Measurements from ENCODE around the gene PRAME. TPM values are rescaled to one million over a fixed set of nuclear protein-coding genes. Genes with fewer than 3 reads are reported as not detected.

The PRAME gene
- total and polyA plus RNA-seq, 2 experiments from 2014 or later = not detected

DNA sequence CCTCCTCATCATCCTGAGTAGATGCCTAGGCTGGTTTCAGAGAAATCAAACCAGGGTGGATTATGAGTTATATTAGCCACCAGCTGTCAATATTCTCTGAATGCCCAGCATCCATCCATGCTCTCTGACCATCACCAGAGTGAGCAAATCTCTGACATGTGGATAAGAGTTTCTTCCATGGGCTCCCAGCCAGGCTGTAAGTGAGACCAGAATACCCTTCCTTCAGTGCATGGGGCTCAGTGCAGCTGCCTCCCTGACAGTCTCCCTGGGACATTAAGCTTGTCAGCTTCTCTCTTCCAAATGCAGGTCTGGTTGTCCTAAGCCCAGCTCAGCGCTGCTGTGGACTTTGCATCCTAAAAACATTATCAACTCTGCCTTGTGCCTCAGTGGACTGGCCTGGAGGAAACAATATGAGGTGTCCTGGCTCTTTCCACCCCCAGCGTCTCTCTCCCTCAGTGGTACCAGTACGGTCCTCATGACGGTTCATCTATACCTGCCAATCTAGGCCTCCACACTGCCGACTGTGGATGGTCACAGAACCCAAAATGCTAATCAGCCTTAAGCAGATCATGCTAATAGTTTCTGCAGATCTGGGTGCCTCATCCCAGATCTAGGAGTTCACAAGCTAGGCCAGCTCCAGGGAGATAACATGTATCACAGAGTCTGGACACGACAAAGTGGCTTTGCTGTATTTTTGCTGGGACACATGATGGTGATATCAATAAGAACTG is 41.6 kb upstream of the PRAME start:
- Histone ChIP-seq H3K4me1 (ENCODE audit: low read depth) (no peaks in the 10 kb centered on the region), H3K4me3 (no peak overlapping the region), H3K27me3 (no peaks in the 10 kb centered on the region), H3K36me3 (no peaks in the 10 kb centered on the region), H3K27ac (no peak overlapping the region), H3K9me3 (ENCODE audit: low read depth) (peaks cover 3% of the 10 kb centered on the region)
- DNase-seq (ENCODE audit: low read depth in 1 of 2, low spot score in 1 of 2) = no peak
- TF ChIP-seq, protein P1, sequence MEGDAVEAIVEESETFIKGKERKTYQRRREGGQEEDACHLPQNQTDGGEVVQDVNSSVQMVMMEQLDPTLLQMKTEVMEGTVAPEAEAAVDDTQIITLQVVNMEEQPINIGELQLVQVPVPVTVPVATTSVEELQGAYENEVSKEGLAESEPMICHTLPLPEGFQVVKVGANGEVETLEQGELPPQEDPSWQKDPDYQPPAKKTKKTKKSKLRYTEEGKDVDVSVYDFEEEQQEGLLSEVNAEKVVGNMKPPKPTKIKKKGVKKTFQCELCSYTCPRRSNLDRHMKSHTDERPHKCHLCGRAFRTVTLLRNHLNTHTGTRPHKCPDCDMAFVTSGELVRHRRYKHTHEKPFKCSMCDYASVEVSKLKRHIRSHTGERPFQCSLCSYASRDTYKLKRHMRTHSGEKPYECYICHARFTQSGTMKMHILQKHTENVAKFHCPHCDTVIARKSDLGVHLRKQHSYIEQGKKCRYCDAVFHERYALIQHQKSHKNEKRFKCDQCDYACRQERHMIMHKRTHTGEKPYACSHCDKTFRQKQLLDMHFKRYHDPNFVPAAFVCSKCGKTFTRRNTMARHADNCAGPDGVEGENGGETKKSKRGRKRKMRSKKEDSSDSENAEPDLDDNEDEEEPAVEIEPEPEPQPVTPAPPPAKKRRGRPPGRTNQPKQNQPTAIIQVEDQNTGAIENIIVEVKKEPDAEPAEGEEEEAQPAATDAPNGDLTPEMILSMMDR (IDR thresholded peaks at IDR 0.05; ENCODE audit: low read depth, low read length) = no peak

DNA sequence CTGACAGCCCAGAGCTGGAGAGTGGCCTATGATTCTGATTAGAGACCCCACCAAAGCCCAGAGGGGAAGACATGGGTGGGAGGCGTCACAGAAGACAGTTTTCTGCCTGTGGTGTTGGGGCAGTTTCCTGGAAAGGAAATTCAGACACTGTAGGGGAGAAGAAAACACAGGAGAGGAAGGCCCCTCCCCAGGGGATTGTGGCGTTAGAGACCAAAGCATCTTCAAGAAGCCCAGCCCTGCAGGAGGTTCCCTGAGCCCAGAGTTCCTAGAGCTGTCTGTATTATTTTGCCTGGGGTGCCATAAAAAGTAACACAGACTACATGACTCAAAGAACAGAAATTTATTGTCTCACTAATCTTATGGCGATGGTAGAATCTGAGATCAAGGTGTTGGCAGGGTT is 40.2 kb upstream of the PRAME start:
- Histone ChIP-seq H3K9me3 (ENCODE audit: low read depth) (peaks cover 3% of the 10 kb centered on the region), H3K27ac (no peak overlapping the region)
- DNase-seq (ENCODE audit: low read depth in 1 of 2, low spot score in 1 of 2) = no peak

DNA sequence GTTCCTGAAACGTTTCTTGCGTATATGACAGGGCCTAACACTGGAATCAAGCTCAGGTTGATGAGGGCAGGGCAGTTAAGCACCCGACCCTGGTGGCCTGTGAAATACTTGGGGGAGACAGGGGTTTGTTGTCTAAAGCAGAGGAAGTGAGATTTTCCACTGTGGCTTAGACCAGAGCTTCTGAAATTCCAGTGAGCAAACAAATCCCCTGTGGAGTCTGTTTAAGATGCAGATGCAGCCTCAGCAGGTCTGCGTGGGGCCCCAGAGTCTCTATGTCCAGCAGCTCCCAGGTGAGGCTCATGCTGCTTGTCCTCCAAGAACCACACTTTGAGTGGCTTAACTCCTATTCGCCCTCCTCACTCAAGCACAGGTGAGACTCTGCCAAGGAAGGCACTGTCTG is 39.1 kb upstream of the PRAME start:
- H3K4me3 ChIP-seq = no peak overlapping the region
- TF ChIP-seq, protein P1 (IDR thresholded peaks at IDR 0.05; ENCODE audit: low read depth, low read length) = no peak
- no peaks in the 10 kb centered on the region for H3K36me3 ChIP-seq
- no peak for DNase-seq (ENCODE audit: low read depth in 1 of 2, low spot score in 1 of 2)
- H3K9me3 ChIP-seq (ENCODE audit: low read depth) = peaks cover 3% of the 10 kb centered on the region
- no peaks in the 10 kb centered on the region for H3K4me1 ChIP-seq (ENCODE audit: low read depth)
- no peak overlapping the region for H3K27ac ChIP-seq
- no peaks in the 10 kb centered on the region for H3K27me3 ChIP-seq

More for the DNA sequence above, 40.2 kb upstream of the PRAME start:
- Histone ChIP-seq H3K4me1 (ENCODE audit: low read depth) (no peaks in the 10 kb centered on the region), H3K27me3 (no peaks in the 10 kb centered on the region), H3K36me3 (no peaks in the 10 kb centered on the region), H3K4me3 (no peak overlapping the region)
- TF ChIP-seq, protein P1 (IDR thresholded peaks at IDR 0.05; ENCODE audit: low read depth, low read length) = no peak

DNA sequence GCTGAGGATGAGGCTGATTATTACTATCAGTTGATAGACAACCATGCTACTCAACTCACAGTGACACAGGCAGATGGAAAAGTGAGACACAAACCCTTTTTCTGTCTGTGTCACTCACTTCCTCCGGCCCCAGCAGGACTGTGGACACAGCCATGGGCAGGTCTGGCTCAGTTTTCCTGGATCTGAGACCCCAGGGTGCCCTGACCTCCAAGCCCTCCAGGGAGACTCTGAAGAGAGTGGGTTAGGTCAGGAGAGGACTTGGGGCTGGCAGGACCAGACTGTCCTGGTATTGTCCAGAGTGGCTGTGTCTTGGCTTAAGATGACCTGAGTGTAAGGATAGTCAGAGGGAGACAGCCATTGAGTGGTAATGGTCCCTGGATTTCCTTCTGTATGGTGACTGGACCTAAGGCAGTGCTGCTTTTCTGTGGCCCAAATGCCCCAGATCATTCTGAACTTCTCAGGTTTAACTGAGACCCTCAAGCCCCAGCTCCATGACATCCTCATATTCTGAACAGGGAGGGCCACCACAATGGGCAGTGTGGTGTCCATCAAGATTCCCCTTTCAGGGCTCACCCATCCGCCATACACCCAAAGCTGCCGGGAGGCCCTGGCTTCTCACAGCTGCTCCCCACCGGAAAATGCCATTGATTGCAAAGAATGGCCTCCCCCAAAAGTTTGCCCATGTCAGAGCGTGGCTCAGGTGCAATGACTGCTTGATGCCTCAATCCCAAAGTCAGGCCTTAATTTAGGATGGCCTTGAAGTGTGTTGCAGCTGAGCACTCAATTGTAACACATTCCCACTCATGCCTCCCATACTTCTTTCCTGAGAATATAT is 36.2 kb upstream of the PRAME start:
- no peak for DNase-seq (ENCODE audit: low read depth in 1 of 2, low spot score in 1 of 2)
- Histone ChIP-seq H3K36me3 (no peaks in the 10 kb centered on the region), H3K4me1 (ENCODE audit: low read depth) (no peaks in the 10 kb centered on the region), H3K27ac (no peak overlapping the region), H3K27me3 (no peaks in the 10 kb centered on the region), H3K9me3 (ENCODE audit: low read depth) (no peaks in the 10 kb centered on the region), H3K4me3 (no peak overlapping the region)
- TF ChIP-seq, protein P1 (IDR thresholded peaks at IDR 0.05; ENCODE audit: low read depth, low read length) = no peak

DNA sequence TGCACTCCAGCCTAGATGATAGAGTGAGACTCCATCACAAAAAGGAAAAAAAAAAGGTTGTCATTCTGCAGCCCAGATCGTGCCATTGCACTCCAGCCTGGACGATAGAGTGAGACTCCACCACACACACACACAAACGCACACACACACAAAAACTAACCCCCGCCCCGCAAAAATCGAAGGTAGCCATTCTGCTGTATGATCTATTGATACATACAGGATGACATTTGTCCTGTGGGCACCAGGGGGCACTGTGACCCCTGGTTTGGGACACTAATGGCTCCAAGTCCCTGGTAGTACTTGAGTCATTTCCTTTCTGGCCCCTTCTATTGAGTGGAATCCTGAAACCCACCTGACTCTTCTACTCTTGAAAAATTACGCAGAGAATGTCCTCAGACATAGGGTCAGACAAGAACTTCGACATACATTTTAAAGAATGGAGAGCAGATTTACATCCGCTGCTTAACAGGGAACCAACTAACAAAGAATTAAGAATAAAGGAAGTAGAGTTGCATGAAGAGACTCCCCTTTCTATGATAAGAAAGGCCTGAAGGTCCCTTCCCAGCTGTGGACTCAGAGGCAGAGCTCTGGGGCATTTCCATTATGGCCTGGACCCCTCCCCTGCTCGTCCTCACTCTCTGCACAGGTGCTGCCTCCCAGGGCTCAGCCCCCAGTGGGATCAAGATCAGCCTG is 35.0 kb upstream of the PRAME start:
- DNase-seq (ENCODE audit: low read depth in 1 of 2, low spot score in 1 of 2) = peak in 1 of 2 donors; percentile 68
- Histone ChIP-seq H3K4me3 (no peak overlapping the region), H3K9me3 (ENCODE audit: low read depth) (no peaks in the 10 kb centered on the region), H3K36me3 (no peaks in the 10 kb centered on the region), H3K27me3 (no peaks in the 10 kb centered on the region), H3K4me1 (ENCODE audit: low read depth) (no peaks in the 10 kb centered on the region), H3K27ac (no peak overlapping the region)
- TF ChIP-seq, protein P1 (IDR thresholded peaks at IDR 0.05; ENCODE audit: low read depth, low read length) = peak; percentile 78
